Measurements from ENCODE around the gene DEK. TPM values are rescaled to one million over a fixed set of nuclear protein-coding genes. Genes with fewer than 3 reads are reported as not detected.

Gene DEK
- total and polyA plus RNA-seq, 7 donors: 64.9 to 236 (median 181) TPM

DNA sequence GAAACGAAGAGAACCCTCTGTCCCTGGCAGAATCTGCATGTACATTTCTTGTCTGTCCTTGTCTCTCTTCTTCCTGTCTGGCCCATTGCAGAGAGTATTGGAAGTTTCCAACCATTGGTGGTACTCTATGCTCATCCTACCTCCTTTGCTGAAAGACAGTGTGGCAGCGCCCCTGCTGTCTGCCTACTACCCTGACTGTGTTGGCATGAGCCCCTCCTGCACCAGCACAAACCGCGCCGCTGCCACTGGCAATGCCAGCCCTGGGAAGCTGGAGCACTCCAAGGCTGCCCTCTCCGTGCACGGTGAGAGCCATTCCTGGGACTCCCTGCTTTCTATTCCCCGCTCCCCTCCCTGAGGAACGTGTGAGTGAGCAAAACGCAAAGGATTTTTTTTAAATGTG is 76.6 kb downstream of the DEK start:
- peaks cover 0 to 22% (median 0%) of the 10 kb centered on the region in 4 donors for H3K36me3 ChIP-seq
- intact Hi-C loops (cut with DNase I): no loop called here
- TF ChIP-seq POLR2A (IDR thresholded peaks at IDR 0.05) (no peak), POLR2AphosphoS5 (IDR thresholded peaks at IDR 0.05) (no peak), EP300 (IDR thresholded peaks at IDR 0.05) (no peak)
- TF ChIP-seq, protein P1, sequence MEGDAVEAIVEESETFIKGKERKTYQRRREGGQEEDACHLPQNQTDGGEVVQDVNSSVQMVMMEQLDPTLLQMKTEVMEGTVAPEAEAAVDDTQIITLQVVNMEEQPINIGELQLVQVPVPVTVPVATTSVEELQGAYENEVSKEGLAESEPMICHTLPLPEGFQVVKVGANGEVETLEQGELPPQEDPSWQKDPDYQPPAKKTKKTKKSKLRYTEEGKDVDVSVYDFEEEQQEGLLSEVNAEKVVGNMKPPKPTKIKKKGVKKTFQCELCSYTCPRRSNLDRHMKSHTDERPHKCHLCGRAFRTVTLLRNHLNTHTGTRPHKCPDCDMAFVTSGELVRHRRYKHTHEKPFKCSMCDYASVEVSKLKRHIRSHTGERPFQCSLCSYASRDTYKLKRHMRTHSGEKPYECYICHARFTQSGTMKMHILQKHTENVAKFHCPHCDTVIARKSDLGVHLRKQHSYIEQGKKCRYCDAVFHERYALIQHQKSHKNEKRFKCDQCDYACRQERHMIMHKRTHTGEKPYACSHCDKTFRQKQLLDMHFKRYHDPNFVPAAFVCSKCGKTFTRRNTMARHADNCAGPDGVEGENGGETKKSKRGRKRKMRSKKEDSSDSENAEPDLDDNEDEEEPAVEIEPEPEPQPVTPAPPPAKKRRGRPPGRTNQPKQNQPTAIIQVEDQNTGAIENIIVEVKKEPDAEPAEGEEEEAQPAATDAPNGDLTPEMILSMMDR (IDR thresholded peaks at IDR 0.05): no peak
- H3K9me3 ChIP-seq: no peaks in the 10 kb centered on the region
- no peaks in the 10 kb centered on the region for H3K27me3 ChIP-seq
- H3K27ac ChIP-seq: no peak overlapping the region
- 94 to 95% methylated on average over 10 of the region's 10 CpGs for WGBS, 2 donors
- no peaks in the 10 kb centered on the region for H3K4me1 ChIP-seq
- no peak overlapping the region for H3K4me3 ChIP-seq
- no peak for DNase-seq

DNA sequence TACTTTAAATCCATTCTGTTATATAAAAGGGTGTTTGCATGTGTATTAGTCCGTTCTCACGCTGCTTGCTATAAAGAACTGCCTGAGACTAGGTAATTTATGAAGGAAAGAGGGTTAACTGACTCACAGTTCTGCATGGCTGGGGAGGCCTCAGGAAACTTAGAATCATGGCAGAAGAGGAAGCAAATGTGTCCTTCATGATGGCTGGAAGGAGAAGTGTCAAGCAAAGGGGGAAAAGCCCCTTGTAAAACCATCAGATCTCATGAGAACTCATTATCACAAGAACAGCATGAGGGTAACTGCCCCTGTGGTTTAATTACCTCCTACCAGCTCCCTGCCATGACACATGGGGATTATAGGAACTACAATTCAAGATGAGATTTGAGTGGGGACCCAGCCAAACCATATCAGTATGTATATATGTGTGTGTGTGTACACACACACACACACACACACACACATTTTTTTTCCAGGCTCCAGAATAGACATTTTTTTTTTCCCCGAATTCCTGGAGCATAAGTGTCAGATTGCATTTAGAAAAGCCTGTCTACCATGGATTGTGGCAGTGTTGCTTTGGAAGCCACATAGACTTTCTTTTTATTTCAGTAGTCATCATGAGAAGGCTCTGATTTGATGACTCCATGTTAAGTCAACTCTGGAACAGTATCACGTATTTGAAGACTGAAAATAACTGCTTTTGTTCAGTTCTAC is 77.6 kb downstream of the DEK start:
- intact Hi-C loops (cut with DNase I): no loop called here
- peaks cover 0 to 20% (median 0%) of the 10 kb centered on the region in 4 donors for H3K36me3 ChIP-seq
- H3K4me1 ChIP-seq: no peaks in the 10 kb centered on the region
- no peaks in the 10 kb centered on the region for H3K27me3 ChIP-seq
- H3K9me3 ChIP-seq: no peaks in the 10 kb centered on the region
- no peak overlapping the region for H3K27ac ChIP-seq
- H3K4me3 ChIP-seq: no peak overlapping the region
- no peak for DNase-seq
- WGBS, 2 donors: 84 to 92% methylated on average over 4 of the region's 4 CpGs
- TF ChIP-seq, protein P1 (IDR thresholded peaks at IDR 0.05): no peak
- TF ChIP-seq EP300 (IDR thresholded peaks at IDR 0.05) (no peak), POLR2AphosphoS5 (IDR thresholded peaks at IDR 0.05) (no peak), POLR2A (IDR thresholded peaks at IDR 0.05) (no peak)

DNA sequence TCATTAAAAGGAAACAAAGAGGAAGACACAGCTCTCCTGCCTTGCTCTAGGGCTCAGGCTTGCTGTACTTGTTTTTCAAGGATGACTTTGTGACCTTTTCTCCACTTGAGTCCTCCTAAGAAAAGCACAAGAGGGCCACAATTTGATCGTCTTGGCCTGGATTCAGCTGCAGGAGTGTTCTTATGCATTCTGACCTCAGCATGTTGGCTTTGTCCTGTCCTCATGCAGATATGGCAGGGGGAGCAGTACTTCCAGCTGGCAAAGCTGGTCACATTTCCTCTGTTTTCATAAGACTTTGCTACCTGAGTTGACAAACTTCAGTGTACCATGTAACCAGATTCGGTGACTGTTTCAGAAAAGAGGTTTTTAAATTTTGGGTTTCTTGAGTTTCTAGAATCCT is 78.3 kb downstream of the DEK start:
- Histone ChIP-seq H3K27ac (no peak overlapping the region), H3K9me3 (no peaks in the 10 kb centered on the region), H3K4me1 (no peaks in the 10 kb centered on the region), H3K27me3 (no peaks in the 10 kb centered on the region), H3K36me3 (peaks cover 0 to 14% (median 0%) of the 10 kb centered on the region in 4 donors), H3K4me3 (no peak overlapping the region)
- WGBS, 2 donors: 45 to 50% methylated on average over 2 of the region's 2 CpGs
- no peak for DNase-seq
- TF ChIP-seq, protein P1 (IDR thresholded peaks at IDR 0.05): no peak
- TF ChIP-seq POLR2A (IDR thresholded peaks at IDR 0.05): no peak
- TF ChIP-seq EP300 (IDR thresholded peaks at IDR 0.05): no peak
- TF ChIP-seq POLR2AphosphoS5 (IDR thresholded peaks at IDR 0.05): no peak
- intact Hi-C loops (cut with DNase I): no loop called here

DNA sequence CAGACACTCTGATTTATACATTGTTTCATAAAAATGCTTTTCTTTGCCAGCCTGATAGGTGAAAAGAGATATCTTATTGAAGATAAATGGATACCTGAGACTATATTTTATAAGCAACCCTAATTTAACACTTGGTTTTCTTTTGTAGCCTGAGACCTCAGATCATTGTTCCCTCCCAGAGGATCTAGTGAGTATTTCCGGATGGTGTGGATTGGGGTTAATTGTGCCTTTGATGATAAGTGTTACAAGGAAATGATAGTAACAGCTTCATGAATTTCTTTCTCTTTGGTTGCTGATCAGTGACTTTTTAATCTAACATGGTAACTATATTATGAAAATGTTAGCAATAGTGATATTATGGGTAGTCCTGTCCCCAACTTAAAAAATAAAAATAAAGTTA is 78.7 kb downstream of the DEK start:
- Histone ChIP-seq H3K4me3 (no peak overlapping the region), H3K4me1 (no peaks in the 10 kb centered on the region), H3K27ac (no peak overlapping the region), H3K36me3 (peaks cover 0 to 13% (median 0%) of the 10 kb centered on the region in 4 donors), H3K27me3 (no peaks in the 10 kb centered on the region), H3K9me3 (no peaks in the 10 kb centered on the region)
- 17 to 58% methylated on average over 1 of the region's 1 CpG for WGBS, 2 donors
- DNase-seq: no peak
- intact Hi-C loops (cut with DNase I): no loop called here
- TF ChIP-seq, protein P1 (IDR thresholded peaks at IDR 0.05): no peak
- no peak for TF ChIP-seq POLR2AphosphoS5 (IDR thresholded peaks at IDR 0.05)
- TF ChIP-seq EP300 (IDR thresholded peaks at IDR 0.05): no peak
- no peak for TF ChIP-seq POLR2A (IDR thresholded peaks at IDR 0.05)

DNA sequence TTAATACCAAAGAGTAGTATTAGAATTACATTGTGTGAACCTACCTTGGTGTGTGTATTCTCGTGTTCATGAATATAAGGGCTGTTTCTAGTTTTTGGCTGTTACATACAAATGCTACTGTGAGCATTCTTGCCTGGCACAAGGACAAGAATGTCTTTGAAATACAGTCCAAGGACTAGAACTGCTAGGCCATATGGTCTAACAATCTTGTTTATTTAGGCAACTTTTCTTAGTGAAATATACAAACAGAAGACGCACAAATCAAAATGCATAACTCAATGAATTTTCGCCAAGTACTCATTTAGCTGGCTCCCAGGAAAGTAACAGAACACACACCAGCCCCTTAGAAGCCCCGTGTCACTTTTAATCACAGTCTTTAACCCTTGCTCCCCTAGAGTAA is 80.6 kb downstream of the DEK start:
- intact Hi-C loops (cut with DNase I): no loop called here
- whole genome bisulfite sequencing, 2 donors: 74 to 84% methylated on average over 4 of the region's 4 CpGs
- no peaks in the 10 kb centered on the region for H3K4me1 ChIP-seq

More for the DNA sequence above, 80.6 kb downstream of the DEK start:
- H3K36me3 ChIP-seq: peaks cover 0 to 13% (median 0%) of the 10 kb centered on the region in 4 donors
- H3K27ac ChIP-seq: no peak overlapping the region
- H3K4me3 ChIP-seq: no peak overlapping the region
- no peaks in the 10 kb centered on the region for H3K27me3 ChIP-seq
- no peaks in the 10 kb centered on the region for H3K9me3 ChIP-seq
- TF ChIP-seq, protein P1 (IDR thresholded peaks at IDR 0.05): no peak
- DNase-seq: no peak
